Parathyroid adenoma (tissue), 2 donors: Measurements from ENCODE around the gene MAP3K20.

Source experiments
- H2AFZ ChIP-seq: fragments of 300-600 bp; sonication (generic); one replicate; pipeline ENCODE4 v1.7.0; 2017; ENCODE audit warnings: antibody characterized with exemption, mild to moderate bottlenecking
- H3K27ac ChIP-seq: fragments of 300-600 bp; sonication (generic); one replicate; pipeline ENCODE4 v1.7.0; 2017
- H3K27me3 ChIP-seq: fragments of 300-600 bp; sonication (generic); one replicate; pipeline ENCODE4 v1.7.0; 2017; ENCODE audit warnings: low read length; ENCODE audit not compliant: control insufficient read depth, insufficient read depth
- H3K36me3 ChIP-seq: fragments of 300-600 bp; sonication (generic); one replicate; pipeline ENCODE4 v1.7.0; 2017; ENCODE audit warnings: low read length; ENCODE audit not compliant: control insufficient read depth, insufficient read depth
- H3K4me1 ChIP-seq: fragments of 300-600 bp; sonication (generic); one replicate; pipeline ENCODE4 v1.7.0; 2017; ENCODE audit warnings: control low read depth
- H3K4me2 ChIP-seq: fragments of 300-600 bp; sonication (generic); one replicate; pipeline ENCODE4 v1.7.0; 2017; ENCODE audit warnings: low read length
- H3K4me3 ChIP-seq: fragments of 300-600 bp; sonication (generic); one replicate; pipeline ENCODE4 v1.7.0; 2017; ENCODE audit warnings: low read depth, low read length
- H3K79me2 ChIP-seq: fragments of 300-600 bp; sonication (generic); one replicate; pipeline ENCODE4 v1.7.0; 2017; ENCODE audit warnings: control low read depth
- H3K9ac ChIP-seq: fragments of 300-600 bp; sonication (generic); one replicate; pipeline ENCODE4 v1.7.0; 2017; ENCODE audit warnings: mild to moderate bottlenecking
- H3K9me3 ChIP-seq: fragments of 300-600 bp; sonication (generic); one replicate; pipeline ENCODE4 v1.7.0; 2017; ENCODE audit warnings: low read length; ENCODE audit not compliant: control insufficient read depth
- CTCF ChIP-seq: fragments of 300-600 bp; sonication (generic); IDR thresholded peaks from one replicate; pipeline ENCODE4 v1.7.0; 2017; ENCODE audit warnings: antibody characterized with exemption, mild to moderate bottlenecking
- donor health status: primary hyperparathyroidism.

Gene MAP3K20

GRCh38 chr2:173196080-173196479 lies 120.4 kb downstream of the MAP3K20 start:
- Histone ChIP-seq H3K27ac (no peak overlapping the region), H2AFZ (no peak overlapping the region), H3K9me3 (no peaks in the 10 kb centered on the region), H3K27me3 (no peaks in the 10 kb centered on the region), H3K79me2 (no peaks in the 10 kb centered on the region), H3K9ac (no peak overlapping the region), H3K4me3 (no peak overlapping the region), H3K4me2 (no peak overlapping the region), H3K4me1 (peaks cover 9% of the 10 kb centered on the region), H3K36me3 (no peaks in the 10 kb centered on the region)
- TF ChIP-seq CTCF, result no peak

GRCh38 chr2:173196638-173197037 lies 121.0 kb downstream of the MAP3K20 start:
- no peak overlapping the region for H3K27ac ChIP-seq

GRCh38 chr2:173198327-173198726 lies 122.7 kb downstream of the MAP3K20 start:
- H3K4me3 ChIP-seq, result no peak overlapping the region
- H3K27ac ChIP-seq, result no peak overlapping the region
- peaks cover 8% of the 10 kb centered on the region for H3K4me1 ChIP-seq
- no peaks in the 10 kb centered on the region for H3K9me3 ChIP-seq
- no peaks in the 10 kb centered on the region for H3K27me3 ChIP-seq
- no peak for TF ChIP-seq CTCF
- H3K36me3 ChIP-seq, result no peaks in the 10 kb centered on the region
- H3K4me2 ChIP-seq, result no peak overlapping the region
- H2AFZ ChIP-seq, result no peak overlapping the region
- H3K9ac ChIP-seq, result no peak overlapping the region
- no peaks in the 10 kb centered on the region for H3K79me2 ChIP-seq

More at GRCh38 chr2:173196638-173197037, 121.0 kb downstream of the MAP3K20 start:
- Histone ChIP-seq H3K4me2 (no peak overlapping the region), H3K4me1 (peaks cover 7% of the 10 kb centered on the region), H2AFZ (no peak overlapping the region), H3K9me3 (no peaks in the 10 kb centered on the region), H3K27me3 (no peaks in the 10 kb centered on the region), H3K79me2 (no peaks in the 10 kb centered on the region), H3K4me3 (no peak overlapping the region), H3K9ac (no peak overlapping the region), H3K36me3 (no peaks in the 10 kb centered on the region)
- TF ChIP-seq CTCF, result no peak

- H3K27me3 ChIP-seq, result no peaks in the 10 kb centered on the region
- no peak overlapping the region for H3K4me3 ChIP-seq
- H3K4me1 ChIP-seq, result peaks cover 5% of the 10 kb centered on the region
- H3K27ac ChIP-seq, result no peak overlapping the region
- no peaks in the 10 kb centered on the region for H3K9me3 ChIP-seq
- H3K9ac ChIP-seq, result no peak overlapping the region
- H3K36me3 ChIP-seq, result no peaks in the 10 kb centered on the region
- H2AFZ ChIP-seq, result no peak overlapping the region
- H3K4me2 ChIP-seq, result no peak overlapping the region
- TF ChIP-seq CTCF, result no peak
- H3K79me2 ChIP-seq, result no peaks in the 10 kb centered on the region
These were observed 123.6 kb downstream of the MAP3K20 start for GRCh38 chr2:173199294-173199693.

- no peak overlapping the region for H3K9ac ChIP-seq
- no peaks in the 10 kb centered on the region for H3K27me3 ChIP-seq
- no peaks in the 10 kb centered on the region for H3K36me3 ChIP-seq
- no peak overlapping the region for H3K27ac ChIP-seq
- no peaks in the 10 kb centered on the region for H3K79me2 ChIP-seq
- H3K4me1 ChIP-seq, result peaks cover 5% of the 10 kb centered on the region
- no peak overlapping the region for H2AFZ ChIP-seq
- no peak for TF ChIP-seq CTCF
- H3K4me2 ChIP-seq, result no peak overlapping the region
- H3K9me3 ChIP-seq, result no peaks in the 10 kb centered on the region
- H3K4me3 ChIP-seq, result no peak overlapping the region
These were observed 126.9 kb downstream of the MAP3K20 start for GRCh38 chr2:173202570-173202969.
